B cell (primary cell): Measurements from ENCODE around the gene PDGFRB.

Experiments used
- CTCF ChIP-seq: fragments of 200-600 bp; IDR thresholded peaks from one replicate; pipeline ENCODE4 v1.8.0; 2022; ENCODE audit warnings: antibody characterized with exemption, mild to moderate bottlenecking
- EZH2 ChIP-seq: IDR thresholded peaks from 2 replicates; pipeline ENCODE4 v1.6.1; 2012; ENCODE audit warnings: borderline replicate concordance, low read depth, mild to moderate bottlenecking, moderate library complexity, low read length; ENCODE audit not compliant: insufficient read depth, poor library complexity, severe bottlenecking

GRCh38 chr5:150126199-150126920 is 29.3 kb downstream of the PDGFRB start:
- TF ChIP-seq CTCF (no peak), EZH2 (no peak)
